ENCODE data around the gene PSME1.

The PSME1 gene

DNA sequence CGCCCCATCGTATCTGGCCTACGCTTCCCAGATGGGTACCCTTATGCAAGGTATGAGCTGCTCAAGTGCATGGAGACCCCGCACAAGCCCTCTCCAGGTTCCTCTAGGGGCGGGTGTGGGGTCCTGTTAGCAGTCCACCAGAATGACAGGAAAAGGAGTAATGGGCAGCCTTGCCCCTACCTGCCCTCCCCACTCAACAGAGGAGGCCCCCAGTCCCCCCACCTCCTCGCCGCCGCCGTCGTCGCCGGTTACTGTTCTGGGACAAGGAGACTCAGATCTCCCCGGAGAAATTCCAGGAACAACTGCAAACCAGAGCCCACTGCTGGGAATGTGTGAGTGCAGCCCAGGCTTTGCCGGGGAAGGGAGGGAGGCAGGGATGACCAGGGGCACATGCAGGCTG, 41.9 kb downstream of the PSME1 start:
- Histone ChIP-seq H3K27me3 (replicated peaks; ENCODE audit: control insufficient read depth, insufficient read depth, low read length) (no peaks in the 10 kb centered on the region), H3K4me3 (replicated peaks; ENCODE audit: low read depth, low read length) (no peak overlapping the region), H3K36me3 (ENCODE audit: control insufficient read depth, insufficient read depth, low read length) (peaks cover 52% of the 10 kb centered on the region)
- DNase-seq (ENCODE audit: extremely low read depth, insufficient read length): no peak
- TF ChIP-seq, protein P1, sequence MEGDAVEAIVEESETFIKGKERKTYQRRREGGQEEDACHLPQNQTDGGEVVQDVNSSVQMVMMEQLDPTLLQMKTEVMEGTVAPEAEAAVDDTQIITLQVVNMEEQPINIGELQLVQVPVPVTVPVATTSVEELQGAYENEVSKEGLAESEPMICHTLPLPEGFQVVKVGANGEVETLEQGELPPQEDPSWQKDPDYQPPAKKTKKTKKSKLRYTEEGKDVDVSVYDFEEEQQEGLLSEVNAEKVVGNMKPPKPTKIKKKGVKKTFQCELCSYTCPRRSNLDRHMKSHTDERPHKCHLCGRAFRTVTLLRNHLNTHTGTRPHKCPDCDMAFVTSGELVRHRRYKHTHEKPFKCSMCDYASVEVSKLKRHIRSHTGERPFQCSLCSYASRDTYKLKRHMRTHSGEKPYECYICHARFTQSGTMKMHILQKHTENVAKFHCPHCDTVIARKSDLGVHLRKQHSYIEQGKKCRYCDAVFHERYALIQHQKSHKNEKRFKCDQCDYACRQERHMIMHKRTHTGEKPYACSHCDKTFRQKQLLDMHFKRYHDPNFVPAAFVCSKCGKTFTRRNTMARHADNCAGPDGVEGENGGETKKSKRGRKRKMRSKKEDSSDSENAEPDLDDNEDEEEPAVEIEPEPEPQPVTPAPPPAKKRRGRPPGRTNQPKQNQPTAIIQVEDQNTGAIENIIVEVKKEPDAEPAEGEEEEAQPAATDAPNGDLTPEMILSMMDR (IDR thresholded peaks at IDR 0.05; ENCODE audit: insufficient read depth, low read length, poor library complexity, severe bottlenecking): no peak

DNA sequence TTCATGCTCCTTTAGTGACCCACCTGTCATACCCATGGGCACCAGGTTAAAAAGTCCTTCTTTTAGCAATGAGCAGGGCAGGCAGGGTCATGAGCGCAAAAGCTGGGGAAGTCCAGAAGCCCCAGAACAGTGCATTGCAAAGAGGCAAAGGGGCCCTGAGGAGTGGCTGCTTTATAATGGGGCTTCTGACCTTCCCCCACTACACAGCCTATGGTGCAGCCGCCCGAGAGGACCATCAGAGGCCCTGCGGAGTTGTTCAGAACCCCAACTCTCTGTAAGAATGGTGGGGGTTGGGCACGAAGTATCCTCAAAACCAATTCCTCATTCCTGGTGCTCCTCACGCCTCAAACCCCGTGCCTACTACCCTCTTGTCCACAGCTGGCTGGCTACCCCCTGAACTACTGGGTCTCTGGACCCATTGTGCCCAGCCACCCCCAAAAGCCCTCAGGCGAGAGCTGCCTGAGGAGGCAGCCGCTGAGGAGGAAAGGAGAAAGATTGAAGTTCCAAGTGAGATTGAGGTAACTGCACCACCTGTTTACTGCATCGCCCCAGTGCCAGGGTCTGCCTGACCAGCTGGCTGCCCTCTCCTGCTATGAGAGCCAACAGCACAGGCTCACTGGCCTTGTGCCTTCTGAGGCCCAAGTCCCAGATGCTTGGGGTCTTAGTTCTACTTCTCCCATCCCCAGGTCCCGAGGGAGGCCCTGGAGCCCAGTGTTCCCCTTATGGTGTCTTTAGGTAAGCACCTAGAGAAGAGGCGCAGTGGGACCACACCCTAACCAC, 42.6 kb downstream of the PSME1 start:
- no peak for DNase-seq (ENCODE audit: extremely low read depth, insufficient read length)
- Histone ChIP-seq H3K27me3 (replicated peaks; ENCODE audit: control insufficient read depth, insufficient read depth, low read length) (no peaks in the 10 kb centered on the region), H3K36me3 (ENCODE audit: control insufficient read depth, insufficient read depth, low read length) (peaks cover 58% of the 10 kb centered on the region), H3K4me3 (replicated peaks; ENCODE audit: low read depth, low read length) (no peak overlapping the region)
- TF ChIP-seq, protein P1 (IDR thresholded peaks at IDR 0.05; ENCODE audit: insufficient read depth, low read length, poor library complexity, severe bottlenecking): no peak

DNA sequence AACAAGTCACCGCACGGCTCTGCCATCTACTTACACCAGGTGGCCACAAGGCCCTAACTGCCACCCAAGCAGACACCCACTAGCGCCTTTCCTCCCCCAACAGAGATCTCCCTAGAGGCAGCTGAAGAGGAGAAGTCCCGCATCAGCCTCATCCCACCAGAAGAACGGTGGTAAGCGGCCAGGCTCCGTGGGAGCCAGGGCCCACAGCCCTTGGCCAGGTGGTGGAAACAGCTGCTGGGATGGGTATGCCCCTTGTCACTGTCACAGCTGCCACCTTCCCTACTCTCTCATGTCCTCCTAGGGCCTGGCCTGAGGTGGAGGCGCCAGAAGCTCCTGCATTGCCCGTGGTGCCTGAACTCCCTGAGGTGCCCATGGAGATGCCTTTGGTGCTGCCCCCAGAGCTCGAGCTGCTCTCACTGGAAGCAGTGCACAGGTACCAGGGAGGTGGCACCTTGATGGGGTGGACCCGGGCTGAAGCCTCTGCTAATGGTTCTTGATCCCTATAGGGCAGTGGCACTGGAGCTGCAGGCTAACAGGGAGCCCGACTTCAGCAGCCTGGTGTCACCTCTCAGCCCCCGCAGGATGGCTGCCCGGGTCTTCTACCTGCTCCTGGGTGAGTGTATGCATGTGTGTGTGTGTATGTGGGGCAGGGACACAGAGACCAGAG, 43.4 kb downstream of the PSME1 start:
- no peak for DNase-seq (ENCODE audit: extremely low read depth, insufficient read length)
- H3K36me3 ChIP-seq (ENCODE audit: control insufficient read depth, insufficient read depth, low read length): peaks cover 64% of the 10 kb centered on the region
- TF ChIP-seq, protein P1 (IDR thresholded peaks at IDR 0.05; ENCODE audit: insufficient read depth, low read length, poor library complexity, severe bottlenecking): no peak
- H3K4me3 ChIP-seq (replicated peaks; ENCODE audit: low read depth, low read length): no peak overlapping the region
- H3K27me3 ChIP-seq (replicated peaks; ENCODE audit: control insufficient read depth, insufficient read depth, low read length): no peaks in the 10 kb centered on the region

DNA sequence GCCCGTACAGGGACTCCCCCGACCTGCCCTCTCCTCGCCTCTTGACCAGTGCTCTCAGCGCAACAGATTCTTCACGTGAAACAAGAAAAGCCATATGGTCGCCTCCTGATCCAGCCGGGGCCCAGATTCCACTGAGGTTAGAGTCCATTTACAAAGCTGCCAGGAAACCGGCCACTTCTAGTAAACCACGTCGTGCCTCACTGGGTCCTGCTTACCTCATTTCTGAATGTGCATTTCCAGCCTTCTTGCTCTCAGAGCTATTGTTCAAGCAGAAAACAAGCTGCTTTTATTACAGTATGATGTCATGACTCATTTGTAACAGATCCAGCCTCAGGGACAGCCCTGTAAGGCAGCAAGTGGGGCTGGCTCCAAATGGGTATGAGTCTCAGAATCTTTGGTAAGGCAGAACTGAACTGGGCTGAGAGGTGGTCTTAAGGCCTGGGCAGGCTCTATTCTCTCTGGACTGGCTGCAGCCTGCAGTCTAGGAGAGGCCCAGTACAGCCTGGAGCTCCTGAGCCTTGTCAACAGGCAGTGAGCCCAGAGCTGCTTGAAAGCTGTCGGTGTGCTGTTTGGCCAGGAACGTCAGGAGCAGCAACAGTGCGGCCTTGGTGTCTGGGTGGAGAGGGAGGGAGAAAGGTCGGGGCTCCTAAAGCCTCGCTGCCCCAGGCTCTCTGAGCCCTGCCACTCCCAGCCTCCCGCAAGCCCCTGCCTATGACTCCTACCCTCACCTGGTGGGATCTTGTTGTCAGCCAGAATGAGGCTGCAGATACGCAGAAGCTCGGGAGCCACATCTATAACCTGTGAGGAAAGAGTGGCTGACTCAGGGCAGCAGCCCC, 44.2 kb downstream of the PSME1 start:
- H3K4me3 ChIP-seq (replicated peaks; ENCODE audit: low read depth, low read length): no peak overlapping the region
- TF ChIP-seq, protein P1 (IDR thresholded peaks at IDR 0.05; ENCODE audit: insufficient read depth, low read length, poor library complexity, severe bottlenecking): no peak
- no peaks in the 10 kb centered on the region for H3K27me3 ChIP-seq (replicated peaks; ENCODE audit: control insufficient read depth, insufficient read depth, low read length)
- peaks cover 68% of the 10 kb centered on the region for H3K36me3 ChIP-seq (ENCODE audit: control insufficient read depth, insufficient read depth, low read length)
- no peak for DNase-seq (ENCODE audit: extremely low read depth, insufficient read length)

DNA sequence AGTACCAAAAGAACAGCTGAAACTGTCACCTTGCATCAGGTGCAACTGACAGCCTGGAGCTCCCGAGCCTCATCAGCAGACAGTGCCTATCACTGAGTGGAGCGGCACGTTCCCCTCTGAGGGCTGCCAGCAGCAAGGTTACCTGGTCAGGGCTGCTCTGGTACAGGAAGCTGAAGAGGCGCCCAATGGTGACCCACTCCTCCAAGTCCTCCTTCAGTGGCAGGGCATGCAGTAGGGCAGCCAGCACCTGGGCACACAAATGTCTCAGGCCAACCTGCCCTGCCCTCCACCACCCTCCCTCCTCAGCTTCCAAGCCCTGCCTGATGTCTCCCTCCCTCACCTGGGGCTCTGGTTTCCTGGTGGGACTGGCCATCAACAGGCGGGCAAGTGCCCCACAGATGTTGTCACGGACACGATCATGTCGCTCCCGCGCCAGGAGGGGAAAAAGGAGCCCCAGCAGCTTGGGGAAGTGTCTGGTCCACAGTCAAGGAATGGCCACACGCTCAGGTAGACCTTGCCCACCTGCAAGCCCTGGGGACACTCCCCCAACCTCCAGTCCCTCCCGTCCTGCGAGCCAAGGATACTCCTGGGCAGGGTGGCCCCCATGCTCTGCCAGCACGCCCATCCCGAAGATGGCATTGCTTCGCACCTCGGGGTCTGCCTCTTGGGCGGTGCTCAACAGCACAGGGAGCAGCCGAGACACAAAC, 45.5 kb downstream of the PSME1 start:
- no peak overlapping the region for H3K4me3 ChIP-seq (replicated peaks; ENCODE audit: low read depth, low read length)
- peaks cover 76% of the 10 kb centered on the region for H3K36me3 ChIP-seq (ENCODE audit: control insufficient read depth, insufficient read depth, low read length)
- TF ChIP-seq, protein P1 (IDR thresholded peaks at IDR 0.05; ENCODE audit: insufficient read depth, low read length, poor library complexity, severe bottlenecking): no peak
- no peak for DNase-seq (ENCODE audit: extremely low read depth, insufficient read length)
- no peaks in the 10 kb centered on the region for H3K27me3 ChIP-seq (replicated peaks; ENCODE audit: control insufficient read depth, insufficient read depth, low read length)

Data from GM06990 (cell line).